Smooth muscle cell (in vitro differentiated cells): ENCODE data around the gene ACADSB. TPM values are rescaled to one million over a fixed set of nuclear protein-coding genes. Genes with fewer than 3 reads are reported as not detected.

Experiments used
- DNase-seq: peaks from one replicate; lab custom pipeline; 2025; ENCODE audit not compliant: unreplicated experiment; lab: John Stamatoyannopoulos, UW
- H2AFZ ChIP-seq: fragments of 200-600 bp; sonication (generic); 2 replicates; pipeline ENCODE4 v1.6.0; 2016; ENCODE audit warnings: antibody characterized with exemption, low read depth, mild to moderate bottlenecking
- H3F3A ChIP-seq: fragments of 200-600 bp; sonication (generic); 2 replicates; pipeline ENCODE4 v1.6.0; 2017; ENCODE audit warnings: antibody characterized with exemption, low read depth
- H3K27ac ChIP-seq: fragments of 200-600 bp; sonication (generic); 2 replicates; pipeline ENCODE4 v1.5.1; 2016; ENCODE audit warnings: low read depth, mild to moderate bottlenecking
- H3K27me3 ChIP-seq: fragments of 200-600 bp; sonication (generic); 2 replicates; pipeline ENCODE4 v1.6.1; 2016; ENCODE audit warnings: low read depth, mild to moderate bottlenecking
- H3K36me3 ChIP-seq: fragments of 200-600 bp; sonication (generic); 2 replicates; pipeline ENCODE4 v1.5.1; 2016; ENCODE audit warnings: low read depth
- H3K4me1 ChIP-seq: fragments of 200-600 bp; sonication (generic); 2 replicates; pipeline ENCODE4 v1.5.1; 2016; ENCODE audit warnings: low read depth
- H3K4me2 ChIP-seq: fragments of 200-600 bp; sonication (generic); 2 replicates; pipeline ENCODE4 v1.6.0; 2016; ENCODE audit warnings: mild to moderate bottlenecking
- H3K4me3 ChIP-seq: fragments of 200-600 bp; sonication (generic); 2 replicates; pipeline ENCODE4 v1.5.1; 2016; ENCODE audit warnings: mild to moderate bottlenecking
- H3K79me2 ChIP-seq: fragments of 200-600 bp; sonication (generic); 2 replicates; pipeline ENCODE4 v1.6.0; 2016; ENCODE audit warnings: low read depth, mild to moderate bottlenecking
- H3K9ac ChIP-seq: fragments of 200-600 bp; sonication (generic); 2 replicates; pipeline ENCODE4 v1.6.0; 2016; ENCODE audit warnings: low read depth
- H3K9me3 ChIP-seq: fragments of 200-600 bp; sonication (generic); replicated peaks from 2 replicates; pipeline ENCODE4 v1.5.1; 2016; ENCODE audit warnings: low read depth
- H4K20me1 ChIP-seq: fragments of 200-600 bp; sonication (generic); 2 replicates; pipeline ENCODE4 v1.6.0; 2016; ENCODE audit warnings: low read depth
- WGBS: methylation state at CpG from one replicate; pipeline ENCODE4 v1.1.7; 2016; ENCODE audit warnings: low lambda C conversion rate; 5-methylcytosine and 5-hydroxymethylcytosine counted together
- polyA plus RNA-seq: library from polyadenylated mRNA; unstranded; fragments of >200 nt; fragmentation: Nextera tagmentation; extraction: Ambion mirVana; gene quantifications from 2 replicates; pipeline ENCODE4 v1.2.1, GENCODE V29; 2016
- total RNA-seq: library from RNA; depleted of rRNA; stranded (reverse); fragments of >200 nt; gene quantifications from 2 replicates; pipeline ENCODE4 v1.2.3, GENCODE V29; 2014
- TF ChIP-seq, protein P1 (sequence below): fragments of 200-600 bp; sonication (generic); IDR thresholded peaks from 2 replicates; pipeline ENCODE4 v1.5.1; 2017; ENCODE audit warnings: borderline replicate concordance, mild to moderate bottlenecking, antibody characterized with exemption; ENCODE audit not compliant: insufficient read depth, poor library complexity, severe bottlenecking

The ACADSB gene
- total and polyA plus RNA-seq, 2 experiments from 2014 or later, result 2.9 to 3.2 TPM

DNA sequence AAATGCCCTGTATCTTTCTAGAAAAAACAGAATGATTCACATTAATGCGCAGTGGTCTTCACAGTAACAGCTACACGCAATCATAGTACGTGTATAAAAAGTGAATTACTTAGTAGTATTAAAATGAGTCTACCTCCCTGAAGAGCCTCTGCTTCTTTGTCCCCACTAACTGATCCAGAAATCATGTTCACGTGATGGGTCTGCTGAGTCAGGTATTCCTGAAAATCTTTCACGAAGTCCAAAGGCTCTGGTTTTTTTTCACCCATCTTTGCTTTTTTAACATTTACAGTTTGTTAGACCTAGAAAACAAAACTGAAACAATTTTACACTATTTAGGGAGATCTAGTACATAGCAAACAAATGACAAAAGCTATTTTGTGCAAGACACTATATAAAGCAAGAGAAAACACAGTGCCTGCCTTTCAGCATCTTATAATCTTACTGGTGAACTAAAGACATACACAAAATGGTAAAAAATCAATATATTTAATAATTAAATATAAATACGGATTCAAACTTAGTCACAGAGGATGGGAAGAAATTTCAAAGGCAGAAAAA is 10.4 kb upstream of the ACADSB start:
- Histone ChIP-seq H3K27me3 (no peaks in the 10 kb centered on the region), H3K9ac (no peak overlapping the region), H3K4me1 (no peaks in the 10 kb centered on the region), H3K9me3 (no peaks in the 10 kb centered on the region), H4K20me1 (peaks cover 69% of the 10 kb centered on the region), H2AFZ (no peak overlapping the region), H3K4me3 (no peak overlapping the region), H3K36me3 (peaks cover 6% of the 10 kb centered on the region), H3F3A (no peaks in the 10 kb centered on the region), H3K79me2 (peaks cover 30% of the 10 kb centered on the region), H3K27ac (no peak overlapping the region), H3K4me2 (no peak overlapping the region)
- no peak for DNase-seq
- TF ChIP-seq, protein P1, sequence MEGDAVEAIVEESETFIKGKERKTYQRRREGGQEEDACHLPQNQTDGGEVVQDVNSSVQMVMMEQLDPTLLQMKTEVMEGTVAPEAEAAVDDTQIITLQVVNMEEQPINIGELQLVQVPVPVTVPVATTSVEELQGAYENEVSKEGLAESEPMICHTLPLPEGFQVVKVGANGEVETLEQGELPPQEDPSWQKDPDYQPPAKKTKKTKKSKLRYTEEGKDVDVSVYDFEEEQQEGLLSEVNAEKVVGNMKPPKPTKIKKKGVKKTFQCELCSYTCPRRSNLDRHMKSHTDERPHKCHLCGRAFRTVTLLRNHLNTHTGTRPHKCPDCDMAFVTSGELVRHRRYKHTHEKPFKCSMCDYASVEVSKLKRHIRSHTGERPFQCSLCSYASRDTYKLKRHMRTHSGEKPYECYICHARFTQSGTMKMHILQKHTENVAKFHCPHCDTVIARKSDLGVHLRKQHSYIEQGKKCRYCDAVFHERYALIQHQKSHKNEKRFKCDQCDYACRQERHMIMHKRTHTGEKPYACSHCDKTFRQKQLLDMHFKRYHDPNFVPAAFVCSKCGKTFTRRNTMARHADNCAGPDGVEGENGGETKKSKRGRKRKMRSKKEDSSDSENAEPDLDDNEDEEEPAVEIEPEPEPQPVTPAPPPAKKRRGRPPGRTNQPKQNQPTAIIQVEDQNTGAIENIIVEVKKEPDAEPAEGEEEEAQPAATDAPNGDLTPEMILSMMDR, result no peak
- WGBS, result 94% methylated on average over 6 of the region's 6 CpGs

DNA sequence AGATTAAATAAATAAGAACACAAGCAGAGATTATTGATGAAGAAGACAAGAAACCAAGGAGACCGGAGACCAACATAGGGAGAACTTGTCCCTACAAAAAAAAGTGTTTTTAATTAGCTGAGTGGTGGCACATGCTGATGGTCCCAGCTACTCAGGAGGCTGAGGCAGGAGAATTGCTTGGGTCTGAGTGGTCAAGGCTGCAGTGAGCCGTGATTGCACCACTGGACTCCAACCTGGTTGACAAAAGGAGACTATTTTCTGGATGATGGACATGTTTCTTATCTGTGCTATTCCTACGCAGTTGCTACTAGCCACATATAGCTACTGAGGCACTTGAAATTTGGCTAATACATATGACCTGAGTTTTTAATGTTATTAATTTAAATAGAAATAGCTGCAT is 9.9 kb upstream of the ACADSB start:
- Histone ChIP-seq H3K79me2 (peaks cover 35% of the 10 kb centered on the region), H3K9ac (no peak overlapping the region), H3F3A (no peaks in the 10 kb centered on the region), H3K4me1 (no peaks in the 10 kb centered on the region), H3K4me2 (no peak overlapping the region), H3K9me3 (no peaks in the 10 kb centered on the region), H4K20me1 (peaks cover 74% of the 10 kb centered on the region), H3K4me3 (no peak overlapping the region), H3K27ac (no peak overlapping the region), H3K36me3 (peaks cover 6% of the 10 kb centered on the region), H3K27me3 (no peaks in the 10 kb centered on the region), H2AFZ (no peak overlapping the region)
- TF ChIP-seq, protein P1, result no peak
- WGBS, result 97% methylated on average over 3 of the region's 3 CpGs
- no peak for DNase-seq

GRCh38 chr10:122999347-122999746 is 9.5 kb upstream of the ACADSB start:
- TF ChIP-seq, protein P1, result no peak
- Histone ChIP-seq H3K4me3 (no peak overlapping the region), H3K79me2 (peaks cover 39% of the 10 kb centered on the region), H3F3A (no peaks in the 10 kb centered on the region), H3K9ac (no peak overlapping the region), H3K9me3 (no peaks in the 10 kb centered on the region), H3K36me3 (peaks cover 5% of the 10 kb centered on the region), H3K4me1 (no peaks in the 10 kb centered on the region), H3K27ac (no peak overlapping the region), H4K20me1 (peaks cover 78% of the 10 kb centered on the region), H3K27me3 (no peaks in the 10 kb centered on the region), H3K4me2 (no peak overlapping the region), H2AFZ (no peak overlapping the region)
- WGBS, result 71% methylated on average over 3 of the region's 3 CpGs
- no peak for DNase-seq

DNA sequence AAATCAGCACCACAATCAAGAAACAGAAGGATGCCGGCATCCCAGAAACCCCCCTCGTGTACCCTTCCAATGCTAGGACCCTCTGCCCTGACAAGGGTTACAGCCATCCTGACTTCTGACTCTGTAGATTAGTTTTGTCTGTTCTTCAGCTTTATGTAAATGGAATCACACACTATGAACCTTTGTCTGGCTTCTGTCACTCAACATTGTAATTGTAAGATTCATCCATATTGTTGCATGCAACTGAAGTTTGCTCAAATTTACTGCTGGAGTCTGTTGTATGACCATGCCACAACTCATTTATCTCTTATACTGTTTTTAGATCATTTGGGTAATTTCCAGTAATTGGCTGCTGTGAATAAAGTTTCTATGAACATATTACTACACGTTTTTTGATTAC is 8.7 kb upstream of the ACADSB start:
- peaks cover 48% of the 10 kb centered on the region for H3K79me2 ChIP-seq
- no peak overlapping the region for H3K9ac ChIP-seq
- peaks cover 86% of the 10 kb centered on the region for H4K20me1 ChIP-seq
- H3K27me3 ChIP-seq, result no peaks in the 10 kb centered on the region
- no peaks in the 10 kb centered on the region for H3K4me1 ChIP-seq
- TF ChIP-seq, protein P1, result no peak
- H2AFZ ChIP-seq, result no peak overlapping the region
- no peak overlapping the region for H3K4me3 ChIP-seq
- 92% methylated on average over 3 of the region's 3 CpGs for WGBS
- H3F3A ChIP-seq, result no peaks in the 10 kb centered on the region
- no peak for DNase-seq
- H3K36me3 ChIP-seq, result no peaks in the 10 kb centered on the region
- H3K4me2 ChIP-seq, result no peak overlapping the region
- H3K27ac ChIP-seq, result no peak overlapping the region
- no peaks in the 10 kb centered on the region for H3K9me3 ChIP-seq
